ENCODE results near the gene PCSK9. TPM values are rescaled to one million over a fixed set of nuclear protein-coding genes. Genes with fewer than 3 reads are reported as not detected.

Gene PCSK9
- total and polyA plus RNA-seq, 2 of the 4 experiments (the other 2 are of a cell fraction) = under 0.01 to 0.17 TPM

DNA sequence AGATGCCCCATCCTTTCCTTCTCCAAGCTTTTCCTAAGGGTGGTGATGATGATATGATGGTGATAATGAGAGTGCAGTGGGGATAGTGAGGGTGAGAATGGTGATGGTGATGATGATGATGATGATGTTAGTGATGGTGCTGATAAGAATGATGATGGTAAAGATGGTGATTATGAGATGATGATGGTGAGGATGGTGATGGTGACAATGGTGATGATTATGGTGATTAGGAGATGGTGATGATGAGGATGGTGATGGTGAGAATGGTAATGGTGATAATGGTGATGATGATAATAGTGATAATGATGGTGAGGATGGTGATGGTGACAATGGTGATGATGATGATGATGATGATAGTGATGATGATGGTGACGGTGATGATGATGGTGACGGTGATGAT is 36.7 kb upstream of the PCSK9 start:
- Histone ChIP-seq H3K27me3 (ENCODE audit: control insufficient read depth, insufficient read depth, low read length) (peaks cover 53% of the 10 kb centered on the region), H3K36me3 (ENCODE audit: control insufficient read depth, insufficient read depth, low read length) (no peaks in the 10 kb centered on the region), H2AK5ac (ENCODE audit: low read depth, low read length) (no peak overlapping the region), H3K4me3 (ENCODE audit: insufficient read depth, low read depth, low read length) (no peak overlapping the region), H4K91ac (ENCODE audit: insufficient read depth, low read depth, low read length) (no peak overlapping the region), H2BK120ac (ENCODE audit: low read depth, low read length) (no peak overlapping the region), H3K9me1 (ENCODE audit: insufficient read depth, low read length) (peaks cover 5% of the 10 kb centered on the region), H3K27ac (ENCODE audit: insufficient read depth, low read length) (no peak overlapping the region), H2BK5ac (ENCODE audit: low read depth, low read length, poor library complexity, severe bottlenecking) (peak overlapping the region; percentile 61), H3K9ac (ENCODE audit: low read depth, low read length) (no peak overlapping the region), H3K79me1 (ENCODE audit: low read depth in 1 of 2, low read length in 2 of 2) (no peaks in the 10 kb centered on the region), H2AK9ac (replicated peaks; ENCODE audit: low read depth, low read length, poor library complexity) (no peak overlapping the region), H2BK20ac (ENCODE audit: low read depth, low read length) (no peak overlapping the region), H3K14ac (replicated peaks; ENCODE audit: low read depth, low read length) (no peak overlapping the region), H3K9me3 (ENCODE audit: control insufficient read depth, insufficient read depth, low read length) (no peaks in the 10 kb centered on the region), H3K4ac (ENCODE audit: low read depth, low read length) (no peak overlapping the region), H3K23ac (ENCODE audit: low read depth, low read length) (no peak overlapping the region), H2BK15ac (ENCODE audit: low read depth, low read length) (no peak overlapping the region), H2AFZ (replicated peaks; ENCODE audit: low read length, poor library complexity) (no peak overlapping the region), H3K56ac (ENCODE audit: extremely low read depth, insufficient read depth, low read length) (no peak overlapping the region), H3K4me2 (ENCODE audit: low read depth, low read length) (no peak overlapping the region), H4K5ac (ENCODE audit: low read depth, low read length) (no peak overlapping the region), H4K20me1 (ENCODE audit: insufficient read depth, low read length) (no peaks in the 10 kb centered on the region), H3K4me1 (ENCODE audit: control insufficient read depth, insufficient read depth, low read length) (peaks cover 3% of the 10 kb centered on the region), H4K8ac (ENCODE audit: low read depth in 2 of 2, low read length in 2 of 2) (no peak overlapping the region), H3K18ac (ENCODE audit: low read depth, low read length) (no peak overlapping the region)
- CTCF ChIA-PET = no interaction called here
- in situ Hi-C loops (cut with MboI; ENCODE audit: low sequenced_read_pairs) (no loop called here), dilution Hi-C loops (cut with HindIII; ENCODE audit: low sequenced_read_pairs, unreplicated experiment) (no loop called here), intact Hi-C loops (cut with micrococcal nuclease) (no loop called here)
- POLR2A ChIA-PET (ENCODE audit: unreplicated experiment) = no interaction called here
- no TSS peak for BruUV-seq (replicated peaks)
- TF ChIP-seq CEBPB (IDR thresholded peaks at IDR 0.05; ENCODE audit: low read depth, low read length) = no peak
- no peak for TF ChIP-seq BHLHE40 (IDR thresholded peaks at IDR 0.05; ENCODE audit: low read depth, low read length)
- TF ChIP-seq, protein P1, sequence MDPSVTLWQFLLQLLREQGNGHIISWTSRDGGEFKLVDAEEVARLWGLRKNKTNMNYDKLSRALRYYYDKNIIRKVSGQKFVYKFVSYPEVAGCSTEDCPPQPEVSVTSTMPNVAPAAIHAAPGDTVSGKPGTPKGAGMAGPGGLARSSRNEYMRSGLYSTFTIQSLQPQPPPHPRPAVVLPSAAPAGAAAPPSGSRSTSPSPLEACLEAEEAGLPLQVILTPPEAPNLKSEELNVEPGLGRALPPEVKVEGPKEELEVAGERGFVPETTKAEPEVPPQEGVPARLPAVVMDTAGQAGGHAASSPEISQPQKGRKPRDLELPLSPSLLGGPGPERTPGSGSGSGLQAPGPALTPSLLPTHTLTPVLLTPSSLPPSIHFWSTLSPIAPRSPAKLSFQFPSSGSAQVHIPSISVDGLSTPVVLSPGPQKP (IDR thresholded peaks at IDR 0.05; ENCODE audit: borderline replicate concordance, low read depth, low read length) = no peak
- no peak for TF ChIP-seq NFE2L2 (IDR thresholded peaks at IDR 0.05; ENCODE audit: low read depth, low read length)
- TF ChIP-seq USF2 (IDR thresholded peaks at IDR 0.05; ENCODE audit: low read depth, low read length) = no peak
- no peak for TF ChIP-seq RCOR1 (IDR thresholded peaks at IDR 0.05; ENCODE audit: insufficient replicate concordance, low read length)
- no peak for TF ChIP-seq MAFK (IDR thresholded peaks at IDR 0.05; ENCODE audit: low read depth, low read length)
- TF ChIP-seq, protein P2, sequence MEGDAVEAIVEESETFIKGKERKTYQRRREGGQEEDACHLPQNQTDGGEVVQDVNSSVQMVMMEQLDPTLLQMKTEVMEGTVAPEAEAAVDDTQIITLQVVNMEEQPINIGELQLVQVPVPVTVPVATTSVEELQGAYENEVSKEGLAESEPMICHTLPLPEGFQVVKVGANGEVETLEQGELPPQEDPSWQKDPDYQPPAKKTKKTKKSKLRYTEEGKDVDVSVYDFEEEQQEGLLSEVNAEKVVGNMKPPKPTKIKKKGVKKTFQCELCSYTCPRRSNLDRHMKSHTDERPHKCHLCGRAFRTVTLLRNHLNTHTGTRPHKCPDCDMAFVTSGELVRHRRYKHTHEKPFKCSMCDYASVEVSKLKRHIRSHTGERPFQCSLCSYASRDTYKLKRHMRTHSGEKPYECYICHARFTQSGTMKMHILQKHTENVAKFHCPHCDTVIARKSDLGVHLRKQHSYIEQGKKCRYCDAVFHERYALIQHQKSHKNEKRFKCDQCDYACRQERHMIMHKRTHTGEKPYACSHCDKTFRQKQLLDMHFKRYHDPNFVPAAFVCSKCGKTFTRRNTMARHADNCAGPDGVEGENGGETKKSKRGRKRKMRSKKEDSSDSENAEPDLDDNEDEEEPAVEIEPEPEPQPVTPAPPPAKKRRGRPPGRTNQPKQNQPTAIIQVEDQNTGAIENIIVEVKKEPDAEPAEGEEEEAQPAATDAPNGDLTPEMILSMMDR (conservative IDR thresholded peaks at IDR 0.05; ENCODE audit: low read depth, low read length) = no peak
- TF ChIP-seq SMC3 (IDR thresholded peaks at IDR 0.05; ENCODE audit: low read depth, low read length) = no peak
- TF ChIP-seq RAD21 (IDR thresholded peaks at IDR 0.05; ENCODE audit: low read length) = no peak
- no peak for TF ChIP-seq CHD1 (IDR thresholded peaks at IDR 0.05; ENCODE audit: low read depth, low read length)
- TF ChIP-seq RFX5 (IDR thresholded peaks at IDR 0.05; ENCODE audit: low read depth, low read length) = no peak
- no peak for DNase-seq
- no CpG with 5 or more reads among the region's 2 CpGs for WGBS, 2 experiments (ENCODE audit: extremely low coverage in 2 of 2, insufficient read length in 1 of 2)
- no peak for ATAC-seq (ENCODE audit: low read depth)

All from IMR-90 (cell line).